Naive thymus-derived CD4-positive, alpha-beta T cell (primary cell): ENCODE data around the gene ERRFI1. TPM values are rescaled to one million over a fixed set of nuclear protein-coding genes. Genes with fewer than 3 reads are reported as not detected.
A peak's percentile ranks its signal among the peaks of the same experiment; 100 is the strongest.

Experiments used
- ATAC-seq: fragments of 150-1000 bp; cut with Tn5 transposase; 2 replicates; pipeline ENCODE4 v1.10.0; 2021; ENCODE audit warnings: mild to moderate bottlenecking, moderate library complexity
- CTCF ChIA-PET: fragments of 350-600 bp; sonication (Branson Sonifier 250); formaldehyde crosslinking; loops from one replicate; lab custom pipeline; 2021; ENCODE audit warnings: antibody characterized with exemption; lab: Charles Lee
- POLR2A ChIA-PET: fragments of 350-600 bp; sonication (Branson Sonifier 250); formaldehyde crosslinking; loops from one replicate; lab custom pipeline; 2021; ENCODE audit warnings: antibody characterized with exemption, inconsistent platforms; lab: Charles Lee
- DNase-seq, 9 donors: peaks; one replicate each; pipeline versions ENCODE4 v3.0.0 to v3.0.0-alpha.2; 2020 to 2022; ENCODE audit warnings: mixed read lengths in 1 of 9
- H3K27ac ChIP-seq: one replicate; pipeline ENCODE4 v1.7.0; 2013; ENCODE audit warnings: mild to moderate bottlenecking, low read depth, low read length, moderate library complexity
- H3K27me3 ChIP-seq, 2 donors: one replicate each; pipeline ENCODE4 v1.7.0; 2013; ENCODE audit warnings: low read length in 2 of 2, mild to moderate bottlenecking in 2 of 2, moderate library complexity in 2 of 2; ENCODE audit not compliant: control insufficient read depth in 2 of 2, insufficient read depth in 2 of 2
- H3K36me3 ChIP-seq, 3 experiments: 1 replicate in 2 of 3; 2 replicates in 1 of 3; pipeline ENCODE4 v1.7.0; 2013; ENCODE audit warnings: low read length in 3 of 3, mild to moderate bottlenecking in 3 of 3, moderate library complexity in 1 of 3; ENCODE audit not compliant: insufficient read depth in 3 of 3, control insufficient read depth in 2 of 3
- H3K4me1 ChIP-seq, 2 donors: one replicate each; pipeline ENCODE4 v1.7.0; 2013; ENCODE audit warnings: low read length in 2 of 2, mild to moderate bottlenecking in 2 of 2, moderate library complexity in 1 of 2; ENCODE audit not compliant: control insufficient read depth in 2 of 2, insufficient read depth in 2 of 2
- H3K4me3 ChIP-seq: 2 replicates; pipeline ENCODE4 v1.7.0; 2013; ENCODE audit warnings: mild to moderate bottlenecking, low read length
- H3K9me3 ChIP-seq, 3 experiments: 1 replicate in 2 of 3; 2 replicates in 1 of 3; pipeline ENCODE4 v1.7.0; 2013; ENCODE audit warnings: low read length in 3 of 3; ENCODE audit not compliant: control insufficient read depth in 2 of 3
- H3K27ac Mint-ChIP-seq, 9 donors: one replicate each; pipeline ENCODE4 v1.8.0; 2020 to 2022; ENCODE audit warnings: mixed read lengths in 9 of 9, mild to moderate bottlenecking in 8 of 9, moderate library complexity in 5 of 9, inconsistent platforms in 2 of 9
- H3K27me3 Mint-ChIP-seq, 5 donors: one replicate each; pipeline ENCODE4 v1.8.0; 2021 to 2022; ENCODE audit warnings: mixed read lengths in 5 of 5, mild to moderate bottlenecking in 1 of 5
- H3K36me3 Mint-ChIP-seq, 5 donors: one replicate each; pipeline ENCODE4 v1.8.0; 2020 to 2022; ENCODE audit warnings: mixed read lengths in 5 of 5, mild to moderate bottlenecking in 3 of 5, inconsistent platforms in 1 of 5
- H3K4me1 Mint-ChIP-seq, 7 donors: one replicate each; pipeline ENCODE4 v1.8.0; 2020 to 2022; ENCODE audit warnings: mixed read lengths in 7 of 7, mild to moderate bottlenecking in 3 of 7, inconsistent platforms in 1 of 7
- H3K4me3 Mint-ChIP-seq, 10 donors: one replicate each; pipeline ENCODE4 v1.8.0; 2020 to 2022; ENCODE audit warnings: mild to moderate bottlenecking in 10 of 10, mixed read lengths in 10 of 10, moderate library complexity in 6 of 10, inconsistent platforms in 2 of 10
- H3K9me3 Mint-ChIP-seq, 11 donors: one replicate each; pipeline ENCODE4 v1.8.0; 2020 to 2022; ENCODE audit warnings: mixed read lengths in 11 of 11, mild to moderate bottlenecking in 4 of 11, inconsistent platforms in 1 of 11, moderate library complexity in 1 of 11
- intact Hi-C, 2 donors: fragments of 100-400 bp; cut with micrococcal nuclease; formaldehyde crosslinking; loops; one replicate each; pipeline ENCODE4 v1.15.1; 2023
- polyA plus RNA-seq, 2 donors: library from polyadenylated mRNA; unstranded; fragments of 300-500 nt; fragmentation: Illumina TruSeq; gene quantifications; one replicate each; pipeline ENCODE4 v1.2.3, GENCODE V29; 2021
- total RNA-seq, 6 experiments: library from RNA in 5 of 6; stranded (reverse) in 5 of 6; gene quantifications; 1 replicate in 5 of 6; 2 replicates in 1 of 6; pipeline ENCODE4 v1.2.3 and lab custom pipeline; 2021 to 2026

Gene ERRFI1
- total and polyA plus RNA-seq, 7 experiments from 2014 or later: 0.18 to 1.7 (median 0.84) TPM

GRCh38 chr1:7973086-7973485 is 53.0 kb downstream of the ERRFI1 start:
- POLR2A ChIA-PET: no interaction called here

GRCh38 chr1:7972285-7972684 is 53.8 kb downstream of the ERRFI1 start:
- DNase-seq (no peak), ATAC-seq (no peak)
- Mint-ChIP-seq H3K36me3 (peaks cover 0 to 41% (median 27%) of the 10 kb centered on the region in 5 donors), H3K4me3 (no peak overlapping the region), H3K9me3 (no peaks in the 10 kb centered on the region), H3K27me3 (no peaks in the 10 kb centered on the region), H3K27ac (peak overlapping the region in 1 of 9 donors; percentile 19), H3K4me1 (peaks cover 7 to 20% (median 12%) of the 10 kb centered on the region in 7 donors)
- Histone ChIP-seq H3K27me3 (no peaks in the 10 kb centered on the region), H3K4me1 (no peaks in the 10 kb centered on the region), H3K36me3 (peaks cover 15 to 62% (median 21%) of the 10 kb centered on the region in 3 experiments), H3K4me3 (no peak overlapping the region), H3K9me3 (no peaks in the 10 kb centered on the region), H3K27ac (no peak overlapping the region)
- intact Hi-C loops: no loop called here
- POLR2A ChIA-PET: interaction anchor here (1.2 kb wide), 1 partner anchor 10 kb away, joined by 3 read pairs; no protein-coding TSS in a partner anchor
- CTCF ChIA-PET: no interaction called here

More at GRCh38 chr1:7973086-7973485, 53.0 kb downstream of the ERRFI1 start:
- Mint-ChIP-seq H3K4me3 (no peak overlapping the region), H3K27me3 (no peaks in the 10 kb centered on the region), H3K9me3 (no peaks in the 10 kb centered on the region), H3K4me1 (peaks cover 3 to 16% (median 9%) of the 10 kb centered on the region in 7 donors), H3K27ac (no peak overlapping the region), H3K36me3 (peaks cover 0 to 42% (median 27%) of the 10 kb centered on the region in 5 donors)
- no peaks in the 10 kb centered on the region for H3K4me1 ChIP-seq
- no peak overlapping the region for H3K27ac ChIP-seq
- H3K4me3 ChIP-seq: no peak overlapping the region
- peaks cover 15 to 63% (median 20%) of the 10 kb centered on the region in 3 experiments for H3K36me3 ChIP-seq
- intact Hi-C loops: no loop called here
- DNase-seq (no peak), ATAC-seq (no peak)
- no peaks in the 10 kb centered on the region for H3K27me3 ChIP-seq
- H3K9me3 ChIP-seq: no peaks in the 10 kb centered on the region
- CTCF ChIA-PET: no interaction called here

DNA sequence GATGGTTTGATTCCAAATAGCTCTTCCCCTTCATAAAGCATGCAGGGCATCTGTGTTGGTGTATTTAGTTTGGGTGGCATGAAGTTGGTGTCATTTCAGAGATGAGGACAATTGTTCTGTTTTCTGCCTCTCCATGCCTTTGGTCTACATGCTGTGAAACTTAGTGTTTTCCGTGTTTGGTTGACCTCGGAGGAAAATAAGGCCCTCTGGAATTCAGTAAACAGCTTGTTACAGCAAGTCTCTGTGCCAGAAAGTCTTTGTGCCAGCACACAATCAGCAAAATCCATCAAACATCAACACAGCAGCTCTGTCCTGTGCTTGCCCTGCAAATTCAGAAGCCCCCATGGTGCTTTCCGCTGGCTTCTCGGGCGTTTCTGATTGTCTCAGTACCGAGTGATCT is 55.1 kb downstream of the ERRFI1 start:
- no peaks in the 10 kb centered on the region for H3K27me3 Mint-ChIP-seq
- ATAC-seq: no peak
- ChIA-PET POLR2A (interaction anchor here (1.6 kb wide), 1 partner anchor 9 kb away, joined by 6 read pairs; the partner anchor contains the start of gene PARK7), CTCF (interaction anchor here (1.7 kb wide), 1 partner anchor 9 kb away, joined by 4 read pairs; no protein-coding TSS in a partner anchor)
- peaks cover 15 to 33% (median 22%) of the 10 kb centered on the region in 7 donors for H3K4me1 Mint-ChIP-seq
- H3K27me3 ChIP-seq: no peaks in the 10 kb centered on the region
- H3K4me3 ChIP-seq: no peak overlapping the region
- peaks cover 0 to 2% of the 10 kb centered on the region in 2 donors for H3K4me1 ChIP-seq
- no peak overlapping the region for H3K27ac Mint-ChIP-seq
- intact Hi-C loops: no loop called here
- no peak overlapping the region for H3K27ac ChIP-seq
- H3K36me3 Mint-ChIP-seq: peaks cover 0 to 44% (median 32%) of the 10 kb centered on the region in 5 donors
- H3K36me3 ChIP-seq: peaks cover 15 to 63% (median 23%) of the 10 kb centered on the region in 3 experiments
- no peaks in the 10 kb centered on the region for H3K9me3 ChIP-seq
- no peak for DNase-seq
- H3K9me3 Mint-ChIP-seq: no peaks in the 10 kb centered on the region
- H3K4me3 Mint-ChIP-seq: no peak overlapping the region

DNA sequence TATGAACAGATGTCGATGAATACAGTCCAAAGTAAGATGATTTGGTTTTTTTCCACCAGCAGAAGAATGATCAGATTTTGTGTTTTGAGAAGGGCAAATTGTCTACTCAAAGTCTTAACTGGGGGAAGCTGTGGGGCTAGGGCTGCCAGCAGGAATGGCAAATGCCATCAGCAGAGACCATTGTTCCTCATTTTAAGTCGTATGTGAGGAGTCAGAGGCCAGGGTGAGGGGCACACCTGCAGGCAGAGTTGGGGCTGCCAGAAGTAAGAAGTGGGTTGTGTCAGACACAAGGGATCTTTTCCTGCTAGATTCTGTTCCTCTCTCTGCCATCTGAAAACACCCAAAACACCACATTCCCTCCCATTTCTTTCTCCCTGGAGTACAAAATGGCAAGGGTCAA is 55.9 kb downstream of the ERRFI1 start:
- Histone ChIP-seq H3K9me3 (no peaks in the 10 kb centered on the region), H3K4me3 (no peak overlapping the region), H3K27me3 (no peaks in the 10 kb centered on the region), H3K4me1 (peaks cover 0 to 7% of the 10 kb centered on the region in 2 donors), H3K27ac (no peak overlapping the region), H3K36me3 (peaks cover 15 to 65% (median 25%) of the 10 kb centered on the region in 3 experiments)
- intact Hi-C loops: no loop called here
- H3K4me3 Mint-ChIP-seq: no peak overlapping the region
- ChIA-PET POLR2A (interaction anchor here (1.6 kb wide), 1 partner anchor 8 kb away, joined by 6 read pairs; the partner anchor contains the start of gene PARK7), CTCF (interaction anchor here (0.7 to 1.7 kb wide), 2 partner anchors 10 to 483 kb away, joined by 4 read pairs; no protein-coding TSS in a partner anchor)
- H3K36me3 Mint-ChIP-seq: peaks cover 0 to 47% (median 33%) of the 10 kb centered on the region in 5 donors
- H3K9me3 Mint-ChIP-seq: no peaks in the 10 kb centered on the region
- DNase-seq (no peak), ATAC-seq (no peak)
- peak overlapping the region in 1 of 9 donors; percentile 47 for H3K27ac Mint-ChIP-seq
- no peaks in the 10 kb centered on the region for H3K27me3 Mint-ChIP-seq
- peaks cover 18 to 38% (median 24%) of the 10 kb centered on the region in 7 donors for H3K4me1 Mint-ChIP-seq

DNA sequence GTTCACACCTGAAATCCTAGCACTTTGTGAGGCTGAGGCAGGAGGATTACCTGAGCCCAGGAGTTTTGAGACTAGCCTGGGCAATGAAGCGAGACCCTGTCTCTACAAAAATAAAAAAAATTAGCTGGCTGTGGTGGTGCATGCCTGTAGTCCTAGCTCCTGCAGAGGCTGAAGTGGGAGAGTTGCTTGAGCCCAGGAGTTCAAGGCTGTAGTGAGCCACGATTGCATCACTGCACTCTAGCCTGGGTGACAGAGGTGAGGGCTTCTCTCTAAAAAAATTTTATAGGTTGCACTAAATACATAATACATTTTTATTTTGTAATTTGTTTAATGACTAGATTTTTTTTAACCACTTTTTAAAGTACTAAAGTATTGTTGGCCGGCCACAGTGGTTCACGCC is 58.5 kb downstream of the ERRFI1 start:
- H3K4me3 ChIP-seq: no peak overlapping the region
- intact Hi-C loops: loop anchor here in 1 of 2 donors (10.0 kb wide), 1 partner anchor 1567 kb away; the partner anchor contains the start of gene SLC25A33
- ChIA-PET POLR2A (interaction anchor here (1.4 kb wide), 1 partner anchor 18 kb away, joined by 4 read pairs; no protein-coding TSS in a partner anchor), CTCF (interaction anchor here (1.2 kb wide), 1 partner anchor 18 kb away, joined by 3 read pairs; no protein-coding TSS in a partner anchor)
- no peak for ATAC-seq
- no peaks in the 10 kb centered on the region for H3K27me3 ChIP-seq
- H3K36me3 ChIP-seq: peaks cover 15 to 77% (median 26%) of the 10 kb centered on the region in 3 experiments
- H3K27ac ChIP-seq: no peak overlapping the region
- no peak for DNase-seq
- peak overlapping the region in 2 of 9 donors; percentile 48 to 71 for H3K27ac Mint-ChIP-seq
- H3K9me3 ChIP-seq: no peaks in the 10 kb centered on the region
- peak overlapping the region in 1 of 10 donors; percentile 38 for H3K4me3 Mint-ChIP-seq
- peaks cover 0 to 57% (median 35%) of the 10 kb centered on the region in 5 donors for H3K36me3 Mint-ChIP-seq
- no peaks in the 10 kb centered on the region for H3K9me3 Mint-ChIP-seq
- peaks cover 11 to 26% of the 10 kb centered on the region in 2 donors for H3K4me1 ChIP-seq
- H3K27me3 Mint-ChIP-seq: no peaks in the 10 kb centered on the region
- H3K4me1 Mint-ChIP-seq: peaks cover 23 to 60% (median 45%) of the 10 kb centered on the region in 7 donors

- no peaks in the 10 kb centered on the region for H3K27me3 ChIP-seq
- Mint-ChIP-seq H3K27ac (peak overlapping the region in 7 of 9 donors; percentile 1 to 77 (median 36)), H3K9me3 (no peaks in the 10 kb centered on the region), H3K27me3 (no peaks in the 10 kb centered on the region), H3K4me3 (peak overlapping the region in 6 of 10 donors; percentile 0 to 38 (median 4)), H3K36me3 (peaks cover 0 to 53% (median 35%) of the 10 kb centered on the region in 5 donors), H3K4me1 (peaks cover 23 to 65% (median 49%) of the 10 kb centered on the region in 7 donors)
- ChIA-PET POLR2A (interaction anchor here (0.6 kb wide), 1 partner anchor 9 kb away, joined by 3 read pairs; no protein-coding TSS in a partner anchor), CTCF (interaction anchor here (1.2 kb wide), 1 partner anchor 18 kb away, joined by 3 read pairs; no protein-coding TSS in a partner anchor)
- peaks cover 15 to 30% of the 10 kb centered on the region in 2 donors for H3K4me1 ChIP-seq
- no peak overlapping the region for H3K4me3 ChIP-seq
- DNase-seq: no peak
- no peak for ATAC-seq
- no peak overlapping the region for H3K27ac ChIP-seq
- H3K36me3 ChIP-seq: peaks cover 15 to 74% (median 26%) of the 10 kb centered on the region in 3 experiments
- intact Hi-C loops: loop anchor here in 1 of 2 donors (10.0 kb wide), 1 partner anchor 1568 kb away; the partner anchor contains the start of gene SLC25A33
- no peaks in the 10 kb centered on the region for H3K9me3 ChIP-seq
Observed at GRCh38 chr1:7967196-7967595, 58.9 kb downstream of the ERRFI1 start.
